HEK293T (cell line): ENCODE measurements around the gene OR1D5.

Experiments
- CTCF ChIA-PET: fragments of 350-600 bp; formaldehyde crosslinking; extraction: SDS; loops from one replicate; lab custom pipeline; 2021; ENCODE audit warnings: antibody characterized with exemption, inconsistent platforms; lab: Yijun Ruan, JAX
- POLR2A ChIA-PET: fragments of 350-600 bp; formaldehyde crosslinking; extraction: SDS; loops from one replicate; lab custom pipeline; 2020; ENCODE audit warnings: antibody characterized with exemption, inconsistent platforms; lab: Yijun Ruan, JAX
- DNase-seq: peaks from one replicate; pipeline ENCODE4 v3.0.0; 2012; ENCODE audit warnings: mixed read lengths; ENCODE audit errors: extremely low spot score
- ARNT ChIP-seq: fragments of 450-650 bp; IDR thresholded peaks from 2 replicates; pipeline ENCODE4 v1.6.1; 2017; ENCODE audit warnings: mild to moderate bottlenecking
- BHLHE40 ChIP-seq: fragments of 450-650 bp; IDR thresholded peaks from 2 replicates; pipeline ENCODE4 v1.6.1; 2016; ENCODE audit warnings: mild to moderate bottlenecking, moderate library complexity, borderline replicate concordance
- CTBP1 ChIP-seq: fragments of 450-650 bp; IDR thresholded peaks from 2 replicates; pipeline ENCODE4 v1.6.1; 2016; ENCODE audit warnings: borderline replicate concordance
- ELF4 ChIP-seq: fragments of 450-650 bp; IDR thresholded peaks from 2 replicates; pipeline ENCODE4 v1.6.1; 2017; ENCODE audit warnings: antibody characterized with exemption
- FOXA1 ChIP-seq: fragments of 450-650 bp; IDR thresholded peaks from 2 replicates; pipeline ENCODE4 v1.6.1; 2016; ENCODE audit warnings: mild to moderate bottlenecking
- FOXK2 ChIP-seq: fragments of 450-650 bp; IDR thresholded peaks from 2 replicates; pipeline ENCODE4 v1.6.1; 2016; ENCODE audit warnings: mild to moderate bottlenecking
- FOXM1 ChIP-seq: fragments of 450-650 bp; IDR thresholded peaks from 2 replicates; pipeline ENCODE4 v1.6.1; 2017; ENCODE audit warnings: mild to moderate bottlenecking, borderline replicate concordance
- HDGF ChIP-seq: fragments of 450-650 bp; IDR thresholded peaks from 2 replicates; pipeline ENCODE4 v1.6.1; 2017; ENCODE audit warnings: antibody characterized with exemption, borderline replicate concordance
- L3MBTL2 ChIP-seq: fragments of 450-650 bp; conservative IDR thresholded peaks from 2 replicates; pipeline ENCODE4 v1.6.1; 2016; ENCODE audit warnings: mild to moderate bottlenecking
- LEF1 ChIP-seq: fragments of 450-650 bp; IDR thresholded peaks from 2 replicates; pipeline ENCODE4 v1.6.1; 2017; ENCODE audit warnings: mild to moderate bottlenecking, borderline replicate concordance
- NFRKB ChIP-seq: fragments of 450-650 bp; IDR thresholded peaks from 2 replicates; pipeline ENCODE4 v1.6.1; 2016; ENCODE audit warnings: mild to moderate bottlenecking, moderate library complexity
- PKNOX1 ChIP-seq: fragments of 450-650 bp; IDR thresholded peaks from 2 replicates; pipeline ENCODE4 v1.6.1; 2016
- SP1 ChIP-seq: fragments of 450-650 bp; IDR thresholded peaks from 2 replicates; pipeline ENCODE4 v1.6.1; 2017
- SUZ12 ChIP-seq: fragments of 450-650 bp; IDR thresholded peaks from 2 replicates; pipeline ENCODE4 v1.6.1; 2016; ENCODE audit warnings: mild to moderate bottlenecking
- TARDBP ChIP-seq: fragments of 450-650 bp; IDR thresholded peaks from 2 replicates; pipeline ENCODE4 v1.6.1; 2016
- ZNF384 ChIP-seq: fragments of 450-650 bp; IDR thresholded peaks from 2 replicates; pipeline ENCODE4 v1.6.1; 2016

OR1D5 gene

GRCh38 chr17:3026856-3027751, 36.3 kb downstream of the OR1D5 start:
- no peak for DNase-seq
- CTCF ChIA-PET = interaction anchor here (0.5 kb wide), 1 partner anchor 8 kb away, joined by 3 read pairs; no protein-coding TSS in a partner anchor
- TF ChIP-seq PKNOX1 = no peak
- no peak for TF ChIP-seq SUZ12
- no peak for TF ChIP-seq FOXA1
- TF ChIP-seq HDGF = no peak
- no peak for TF ChIP-seq ZNF384
- TF ChIP-seq BHLHE40 = no peak
- no peak for TF ChIP-seq FOXK2
- TF ChIP-seq ARNT = no peak
- no peak for TF ChIP-seq CTBP1
- no peak for TF ChIP-seq LEF1
- TF ChIP-seq SP1 = no peak
- TF ChIP-seq FOXM1 = no peak
- TF ChIP-seq TARDBP = no peak
- TF ChIP-seq L3MBTL2 = no peak
- TF ChIP-seq NFRKB = no peak
- TF ChIP-seq ELF4 = no peak
- POLR2A ChIA-PET = no interaction called here

GRCh38 chr17:3026125-3026855, 37.1 kb downstream of the OR1D5 start:
- DNase-seq = no peak
- ChIA-PET CTCF (interaction anchor here (0.5 kb wide), 1 partner anchor 9 kb away, joined by 3 read pairs; no protein-coding TSS in a partner anchor), POLR2A (no interaction called here)
- TF ChIP-seq FOXM1 = no peak
- no peak for TF ChIP-seq FOXK2
- TF ChIP-seq FOXA1 = no peak
- TF ChIP-seq L3MBTL2 = no peak
- no peak for TF ChIP-seq ARNT
- no peak for TF ChIP-seq ELF4
- no peak for TF ChIP-seq TARDBP
- no peak for TF ChIP-seq PKNOX1
- no peak for TF ChIP-seq NFRKB
- no peak for TF ChIP-seq LEF1
- TF ChIP-seq BHLHE40 = no peak
- no peak for TF ChIP-seq HDGF
- TF ChIP-seq ZNF384 = no peak
- TF ChIP-seq CTBP1 = no peak
- no peak for TF ChIP-seq SUZ12
- TF ChIP-seq SP1 = no peak

DNA sequence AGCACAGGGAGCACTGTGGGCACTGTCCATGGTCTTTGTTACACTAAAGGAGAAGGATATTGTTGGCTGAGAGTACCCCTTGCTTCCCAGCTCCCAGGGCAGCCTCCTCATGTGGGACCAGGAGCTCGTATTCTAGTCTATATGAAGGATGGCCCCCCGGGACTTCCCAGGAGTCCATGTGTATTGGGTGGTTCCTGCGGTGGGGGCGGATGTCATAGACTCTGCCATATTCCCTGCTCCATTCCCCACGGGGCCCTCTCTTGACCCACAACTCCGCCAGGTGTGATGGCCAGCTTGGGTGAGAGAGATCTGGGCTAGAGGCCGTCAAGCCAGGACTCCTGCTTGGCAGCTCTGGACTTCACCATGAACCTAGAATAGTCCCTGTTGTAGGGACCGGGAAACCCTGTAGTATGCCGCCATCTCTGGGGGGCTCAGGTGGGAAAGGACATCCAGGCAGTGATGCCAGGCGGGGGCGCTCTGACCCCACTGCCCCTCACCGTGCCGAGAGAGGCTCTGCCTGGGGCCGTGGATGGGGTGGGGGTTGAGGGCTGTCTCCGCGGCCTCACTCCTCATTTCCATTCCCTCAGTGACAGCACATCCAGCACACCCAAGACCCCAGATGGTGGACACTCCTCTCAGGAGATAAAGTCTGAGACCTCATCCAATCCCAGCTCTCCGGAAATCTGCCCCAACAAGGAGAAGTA, 37.8 kb downstream of the OR1D5 start:
- no peak for DNase-seq
- no peak for TF ChIP-seq PKNOX1
- TF ChIP-seq ZNF384 = no peak
- no peak for TF ChIP-seq CTBP1
- no peak for TF ChIP-seq FOXK2
- TF ChIP-seq SUZ12 = no peak
- no peak for TF ChIP-seq NFRKB
- TF ChIP-seq L3MBTL2 = no peak
- no peak for TF ChIP-seq FOXM1
- TF ChIP-seq BHLHE40 = no peak
- no peak for TF ChIP-seq HDGF
- no peak for TF ChIP-seq TARDBP
- TF ChIP-seq FOXA1 = no peak
- TF ChIP-seq LEF1 = no peak
- no peak for TF ChIP-seq SP1
- no peak for TF ChIP-seq ELF4
- TF ChIP-seq ARNT = no peak
- POLR2A ChIA-PET = no interaction called here
- CTCF ChIA-PET = no interaction called here

- ChIA-PET POLR2A (no interaction called here), CTCF (no interaction called here)
- no peak for DNase-seq
- no peak for TF ChIP-seq FOXM1
- no peak for TF ChIP-seq SUZ12
- no peak for TF ChIP-seq ARNT
- TF ChIP-seq CTBP1 = no peak
- TF ChIP-seq LEF1 = no peak
- no peak for TF ChIP-seq TARDBP
- TF ChIP-seq ZNF384 = no peak
- no peak for TF ChIP-seq BHLHE40
- no peak for TF ChIP-seq SP1
Observed at GRCh38 chr17:3024346-3024745, 39.1 kb downstream of the OR1D5 start.

DNA sequence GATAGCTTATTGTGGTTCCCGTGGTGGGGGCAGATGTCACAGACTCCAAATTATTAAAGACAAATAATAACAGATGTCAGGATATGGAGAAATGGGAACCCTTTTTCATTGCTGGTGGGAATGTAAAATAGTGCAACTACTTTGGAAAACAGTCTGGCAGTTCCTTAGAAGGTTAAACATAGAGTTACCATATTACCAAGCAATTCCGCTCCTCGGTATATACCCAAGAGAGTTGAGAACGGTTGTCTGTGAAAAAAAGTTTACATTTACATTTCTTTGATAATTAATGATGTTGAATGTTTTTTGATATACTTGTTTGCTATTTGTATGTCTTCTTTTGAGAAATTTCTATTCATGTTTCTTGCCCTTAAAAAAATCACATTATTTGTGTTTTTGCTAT, 41.2 kb downstream of the OR1D5 start:
- DNase-seq = no peak
- TF ChIP-seq BHLHE40 (no peak), PKNOX1 (no peak), ZNF384 (no peak), ARNT (no peak), FOXM1 (no peak), L3MBTL2 (no peak), SUZ12 (no peak), FOXA1 (no peak), FOXK2 (no peak), HDGF (no peak), ELF4 (no peak), SP1 (no peak), NFRKB (no peak), TARDBP (no peak), LEF1 (no peak), CTBP1 (no peak)
- ChIA-PET CTCF (no interaction called here), POLR2A (no interaction called here)
